NK-92 treated with Interleukin-12 subunit alpha and Interleukin-12 subunit beta, amount 100 ng/mL, for 24 hours (cell line): ENCODE results near the gene SLC25A13.
"Not testable (repeated sequence)": the region's sequence is repeated elsewhere in the genome, so short reads cannot be mapped to it uniquely, and the experiment has no call there.

ENCODE experiments used
- DNase-seq: peaks from one replicate; lab custom pipeline; 2025; lab: John Stamatoyannopoulos, UW

The SLC25A13 gene

GRCh38 chr7:96154506-96154905 is 167.4 kb downstream of the SLC25A13 start:
- not testable (repeated sequence) for DNase-seq

GRCh38 chr7:96152706-96153105 is 169.2 kb downstream of the SLC25A13 start:
- no peak for DNase-seq

- DNase-seq: no peak
Measured at GRCh38 chr7:96151889-96152288, 170.0 kb downstream of the SLC25A13 start.

- no peak for DNase-seq
Measured at GRCh38 chr7:96144260-96144526, 177.7 kb downstream of the SLC25A13 start.

GRCh38 chr7:96143495-96144259 is 178.2 kb downstream of the SLC25A13 start:
- DNase-seq: no peak

- DNase-seq: no peak
Measured at GRCh38 chr7:96136600-96137239, 185.2 kb downstream of the SLC25A13 start.

GRCh38 chr7:96135241-96135640 is 186.7 kb downstream of the SLC25A13 start:
- no peak for DNase-seq

GRCh38 chr7:96131525-96131924 is 190.4 kb downstream of the SLC25A13 start:
- no peak for DNase-seq

- no peak for DNase-seq
Measured at GRCh38 chr7:96127746-96128145, 194.2 kb downstream of the SLC25A13 start.

- no peak for DNase-seq
Measured at GRCh38 chr7:96126382-96126781, 195.5 kb downstream of the SLC25A13 start.

GRCh38 chr7:96122746-96123145 is 199.2 kb downstream of the SLC25A13 start:
- DNase-seq: no peak

- DNase-seq: no peak
Measured at GRCh38 chr7:96121752-96122151, 200.1 kb downstream of the SLC25A13 start.

GRCh38 chr7:96120445-96121225 is 201.3 kb downstream of the SLC25A13 start:
- DNase-seq: no peak

- no peak for DNase-seq
Measured at GRCh38 chr7:96118449-96119001, 203.4 kb downstream of the SLC25A13 start.

GRCh38 chr7:96116173-96116572 is 205.7 kb downstream of the SLC25A13 start:
- no peak for DNase-seq

GRCh38 chr7:96114190-96114589 is 207.7 kb downstream of the SLC25A13 start:
- no peak for DNase-seq

- no peak for DNase-seq
Measured at GRCh38 chr7:96111405-96111804, 210.5 kb downstream of the SLC25A13 start.

GRCh38 chr7:96104984-96105383 is 216.9 kb downstream of the SLC25A13 start:
- no peak for DNase-seq

GRCh38 chr7:96102096-96102811 is 219.6 kb downstream of the SLC25A13 start:
- DNase-seq: no peak

- DNase-seq: no peak
Measured at GRCh38 chr7:96100737-96101136, 221.2 kb downstream of the SLC25A13 start.

GRCh38 chr7:96097835-96098234 is 224.1 kb downstream of the SLC25A13 start:
- DNase-seq: no peak

GRCh38 chr7:96093435-96093834 is 228.5 kb downstream of the SLC25A13 start:
- DNase-seq: no peak
